Fibroblast of lung (primary cell): ENCODE data around the gene GART.

ENCODE experiments used
- EZH2 ChIP-seq: IDR thresholded peaks from 2 replicates; pipeline ENCODE4 v1.5.1; 2012; ENCODE audit warnings: low read length, control low read depth, mild to moderate bottlenecking; ENCODE audit errors: missing control alignments
- TF ChIP-seq, protein P1 (sequence below), 2 donors: IDR thresholded peaks in 1 of 2; conservative IDR thresholded peaks in 1 of 2; 1 replicate in 1 of 2; 2 replicates in 1 of 2; pipeline ENCODE4 v1.5.1; 2011 to 2012; ENCODE audit warnings: low read length in 2 of 2, control low read depth in 1 of 2, inconsistent platforms in 1 of 2, low read depth in 1 of 2, mild to moderate bottlenecking in 1 of 2

DNA sequence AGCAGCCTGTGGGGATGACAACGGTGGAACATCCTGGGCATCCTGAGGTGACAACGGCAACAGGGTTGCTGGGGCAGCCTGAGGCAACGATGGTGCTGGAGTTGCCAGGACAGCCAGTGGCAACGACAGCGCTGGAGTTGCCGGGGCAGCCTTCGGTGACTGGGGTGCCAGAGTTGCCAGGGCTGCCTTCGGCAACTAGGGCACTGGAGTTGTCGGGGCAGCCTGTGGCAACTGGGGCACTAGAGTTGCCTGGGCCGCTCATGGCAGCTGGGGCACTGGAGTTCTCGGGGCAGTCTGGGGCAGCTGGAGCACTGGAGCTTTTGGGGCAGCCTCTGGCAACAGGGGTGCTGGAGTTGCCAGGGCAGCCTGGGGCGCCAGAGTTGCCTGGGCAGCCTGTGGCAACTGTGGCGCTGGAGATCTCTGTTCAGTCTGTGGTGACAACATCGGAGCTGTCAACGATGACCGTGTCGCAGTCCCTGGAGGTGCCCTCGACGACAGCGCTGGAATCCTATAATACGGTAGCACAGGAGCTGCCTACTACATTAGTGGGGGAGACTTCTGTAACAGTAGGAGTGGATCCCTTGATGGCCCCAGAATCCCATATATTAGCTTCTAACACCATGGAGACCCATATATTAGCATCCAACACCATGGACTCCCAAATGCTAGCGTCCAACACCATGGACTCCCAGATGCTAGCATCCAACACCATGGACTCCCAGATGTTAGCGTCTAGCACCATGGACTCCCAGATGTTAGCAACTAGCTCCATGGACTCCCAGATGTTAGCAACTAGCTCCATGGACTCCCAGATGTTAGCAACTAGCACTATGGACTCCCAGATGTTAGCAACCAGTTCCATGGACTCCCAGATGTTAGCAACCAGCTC lies 9.1 kb upstream of the GART start:
- TF ChIP-seq EZH2: no peak
- TF ChIP-seq, protein P1, sequence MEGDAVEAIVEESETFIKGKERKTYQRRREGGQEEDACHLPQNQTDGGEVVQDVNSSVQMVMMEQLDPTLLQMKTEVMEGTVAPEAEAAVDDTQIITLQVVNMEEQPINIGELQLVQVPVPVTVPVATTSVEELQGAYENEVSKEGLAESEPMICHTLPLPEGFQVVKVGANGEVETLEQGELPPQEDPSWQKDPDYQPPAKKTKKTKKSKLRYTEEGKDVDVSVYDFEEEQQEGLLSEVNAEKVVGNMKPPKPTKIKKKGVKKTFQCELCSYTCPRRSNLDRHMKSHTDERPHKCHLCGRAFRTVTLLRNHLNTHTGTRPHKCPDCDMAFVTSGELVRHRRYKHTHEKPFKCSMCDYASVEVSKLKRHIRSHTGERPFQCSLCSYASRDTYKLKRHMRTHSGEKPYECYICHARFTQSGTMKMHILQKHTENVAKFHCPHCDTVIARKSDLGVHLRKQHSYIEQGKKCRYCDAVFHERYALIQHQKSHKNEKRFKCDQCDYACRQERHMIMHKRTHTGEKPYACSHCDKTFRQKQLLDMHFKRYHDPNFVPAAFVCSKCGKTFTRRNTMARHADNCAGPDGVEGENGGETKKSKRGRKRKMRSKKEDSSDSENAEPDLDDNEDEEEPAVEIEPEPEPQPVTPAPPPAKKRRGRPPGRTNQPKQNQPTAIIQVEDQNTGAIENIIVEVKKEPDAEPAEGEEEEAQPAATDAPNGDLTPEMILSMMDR (conservative IDR thresholded peaks at IDR 0.05 in 1 of 2, IDR thresholded peaks at IDR 0.05 in 1 of 2; ENCODE audit: low read depth in 1 of 2, low read length in 2 of 2): no peak
